ENCODE results near the gene MFSD11. TPM values are rescaled to one million over a fixed set of nuclear protein-coding genes. Genes with fewer than 3 reads are reported as not detected.

Gene MFSD11
- total RNA-seq: 10 to 100 TPM; 22.8 to 45.4 (median 35.3) TPM
- 10 to 100 TPM in 1 of 3 donors, 1 to 10 TPM in 2; 6.9 to 11.3 (median 7.8) TPM for polyA plus RNA-seq
- long read RNA-seq, donor 1, partial matches to known transcripts: 0 of 5 reads
- long read RNA-seq, donor 1, other reads (novel, unspliced or antisense): 0 of 5 reads
- long read RNA-seq, donor 2, partial matches to known transcripts: 0 of 5 reads
- long read RNA-seq, donor 2, other reads (novel, unspliced or antisense): 0 of 5 reads

GRCh38 chr17:76737676-76738467 is at the start of gene MFSD11:
MFSD11 (plus strand) TSS chr17:76738119; CDS start chr17:76738353, 234 bp downstream.
- H3K36me3 ChIP-seq: peaks cover 0 to 55% (median 36%) of the 10 kb centered on the region in 6 donors
- H3K9me3 ChIP-seq: no peaks in the 10 kb centered on the region
- peak within 1 kb of the TSS; percentile 89 to 100 (median 98) for H3K27ac ChIP-seq
- peak; percentile 99 for DNase-seq
- intact Hi-C loops (cut with DNase I; ENCODE audit: low total_unique reads): no loop called here
- WGBS, 5 donors: 0 to 1% (median 0%) methylated on average over 33 to 57 of the region's 57 CpGs
- peak in 2 of 11 experiments; percentile 4 to 13 for TF ChIP-seq CTCF (IDR thresholded peaks at IDR 0.05 in 8 of 11, conservative IDR thresholded peaks at IDR 0.05 in 3 of 11)
- TF ChIP-seq POLR2A (IDR thresholded peaks at IDR 0.05): peak in 2 of 3 donors; percentile 7 to 35
- peak in 2 of 3 donors; percentile 77 for TF ChIP-seq POLR2AphosphoS5 (IDR thresholded peaks at IDR 0.05)
- H3K4me1 ChIP-seq: peaks cover 43 to 64% (median 55%) of the 10 kb centered on the region in 6 donors
- H3K4me3 ChIP-seq: peak within 1 kb of the TSS; percentile 81 to 99 (median 92)
- no peaks in the 10 kb centered on the region for H3K27me3 ChIP-seq (replicated peaks in 1 of 7)

- TF ChIP-seq POLR2A (IDR thresholded peaks at IDR 0.05) (no peak), CTCF (IDR thresholded peaks at IDR 0.05 in 8 of 11, conservative IDR thresholded peaks at IDR 0.05 in 3 of 11) (no peak), POLR2AphosphoS5 (IDR thresholded peaks at IDR 0.05) (no peak)
- peaks cover 10 to 99% (median 55%) of the 10 kb centered on the region in 6 donors for H3K4me1 ChIP-seq
- DNase-seq: no peak
- no peaks in the 10 kb centered on the region for H3K9me3 ChIP-seq
- H3K27me3 ChIP-seq (replicated peaks in 1 of 7): no peaks in the 10 kb centered on the region
- peak overlapping the region; percentile 55 to 91 (median 85) for H3K27ac ChIP-seq
- intact Hi-C loops (cut with DNase I; ENCODE audit: low total_unique reads): no loop called here
- peaks cover 0 to 30% (median 0%) of the 10 kb centered on the region in 6 donors for H3K36me3 ChIP-seq
- no peak overlapping the region for H3K4me3 ChIP-seq
- WGBS, 5 donors: 44 to 69% (median 66%) methylated on average over 10 to 11 of the region's 11 CpGs
Observed at GRCh38 chr17:76688165-76688622, 49.7 kb upstream of the MFSD11 start.

- intact Hi-C loops (cut with DNase I; ENCODE audit: low total_unique reads): no loop called here
- WGBS, 5 donors: 75 to 87% (median 80%) methylated on average over 11 of the region's 11 CpGs
- TF ChIP-seq POLR2A (IDR thresholded peaks at IDR 0.05): no peak
- TF ChIP-seq POLR2AphosphoS5 (IDR thresholded peaks at IDR 0.05): no peak
- TF ChIP-seq CTCF (IDR thresholded peaks at IDR 0.05 in 8 of 11, conservative IDR thresholded peaks at IDR 0.05 in 3 of 11): no peak
- no peaks in the 10 kb centered on the region for H3K9me3 ChIP-seq
- H3K27me3 ChIP-seq (replicated peaks in 1 of 7): no peaks in the 10 kb centered on the region
- H3K36me3 ChIP-seq: peaks cover 0 to 15% (median 0%) of the 10 kb centered on the region in 6 donors
- H3K27ac ChIP-seq: peak overlapping the region in 6 of 8 donors; percentile 83 to 91 (median 86)
- peak; percentile 45 for DNase-seq
- peaks cover 13 to 97% (median 50%) of the 10 kb centered on the region in 6 donors for H3K4me1 ChIP-seq
- no peak overlapping the region for H3K4me3 ChIP-seq
Observed at GRCh38 chr17:76689859-76690258, 48.1 kb upstream of the MFSD11 start.

Measured in spleen (tissue), 13 donors.